Natural killer cell (primary cell): ENCODE data around the gene MYBPC3. TPM values are rescaled to one million over a fixed set of nuclear protein-coding genes. Genes with fewer than 3 reads are reported as not detected.

Experiments
- ATAC-seq, 3 donors: fragments of 150-1000 bp in 2 of 3; fragments of 200-7000 bp in 1 of 3; cut with Tn5 transposase; 1 replicate in 1 of 3; 2 replicates in 2 of 3; pipeline ENCODE4 v1.10.0; 2021; ENCODE audit warnings: mild to moderate bottlenecking in 2 of 3, moderate library complexity in 2 of 3
- DNase-seq, 2 donors: peaks; one replicate each; pipeline versions ENCODE4 v3.0.0 to v3.0.0-alpha.2; 2013 to 2021; ENCODE audit warnings: mixed read lengths in 1 of 2
- H3K27ac ChIP-seq: one replicate; pipeline ENCODE4 v1.5.1; 2013; ENCODE audit warnings: mild to moderate bottlenecking, low read length
- H3K27me3 ChIP-seq: one replicate; pipeline ENCODE4 v1.6.1; 2013; ENCODE audit warnings: low read length; ENCODE audit not compliant: control insufficient read depth, insufficient read depth
- H3K36me3 ChIP-seq: one replicate; pipeline ENCODE4 v1.6.1; 2013; ENCODE audit warnings: low read length; ENCODE audit not compliant: control insufficient read depth, insufficient read depth
- H3K4me1 ChIP-seq: one replicate; pipeline ENCODE4 v1.6.1; 2013; ENCODE audit warnings: low read length; ENCODE audit not compliant: control insufficient read depth, insufficient read depth
- H3K4me3 ChIP-seq: one replicate; pipeline ENCODE4 v1.5.1; 2013; ENCODE audit warnings: low read length
- H3K9me3 ChIP-seq: one replicate; pipeline ENCODE4 v1.6.1; 2013; ENCODE audit warnings: low read length; ENCODE audit not compliant: control insufficient read depth, insufficient read depth
- H3K27ac Mint-ChIP-seq, 2 donors: one replicate each; pipeline ENCODE4 v1.8.0; 2022; ENCODE audit warnings: mild to moderate bottlenecking in 2 of 2, mixed read lengths in 2 of 2, moderate library complexity in 1 of 2
- H3K27me3 Mint-ChIP-seq, 2 donors: one replicate each; pipeline ENCODE4 v1.8.0; 2022; ENCODE audit warnings: low read depth in 2 of 2, mixed read lengths in 2 of 2
- H3K36me3 Mint-ChIP-seq: one replicate; pipeline ENCODE4 v1.8.0; 2022; ENCODE audit warnings: mixed read lengths
- H3K4me1 Mint-ChIP-seq, 2 donors: one replicate each; pipeline ENCODE4 v1.8.0; 2022; ENCODE audit warnings: mixed read lengths in 2 of 2
- H3K4me3 Mint-ChIP-seq: one replicate; pipeline ENCODE4 v1.8.0; 2022; ENCODE audit warnings: mild to moderate bottlenecking, moderate library complexity, mixed read lengths
- H3K9me3 Mint-ChIP-seq, 2 donors: one replicate each; pipeline ENCODE4 v1.8.0; 2022; ENCODE audit warnings: mixed read lengths in 2 of 2
- CTCF ChIP-seq: fragments of 200-600 bp; IDR thresholded peaks from one replicate; pipeline ENCODE4 v1.8.0; 2022; ENCODE audit warnings: antibody characterized with exemption
- WGBS: methylation state at CpG from one replicate; pipeline ENCODE4 v1.1.7; 2013; ENCODE audit warnings: missing lambda C conversion rate; ENCODE audit not compliant: insufficient coverage; 5-methylcytosine and 5-hydroxymethylcytosine counted together
- intact Hi-C: fragments of 100-400 bp; cut with micrococcal nuclease; formaldehyde crosslinking; loops from one replicate; pipeline ENCODE4 v1.14.2; 2022
- total RNA-seq, 4 donors: library from RNA; stranded (reverse); fragments of 120-200 nt in 1 of 4; gene quantifications; one replicate each; pipeline versions ENCODE4 v1.2.3 to v1.2.4, GENCODE V29; 2013 to 2022

Gene MYBPC3
- total RNA-seq, 3 donors from 2014 or later (not counting 1 experiment from before 2014, with no cell fraction given): 0.45 to 0.53 TPM; not detected in 1

GRCh38 chr11:47282462-47282861 lies 70.0 kb downstream of the MYBPC3 start:
- Histone ChIP-seq H3K27ac (no peak overlapping the region), H3K4me3 (no peak overlapping the region), H3K27me3 (no peaks in the 10 kb centered on the region), H3K4me1 (no peaks in the 10 kb centered on the region), H3K9me3 (no peaks in the 10 kb centered on the region), H3K36me3 (peaks cover 90% of the 10 kb centered on the region)
- H3K27me3 Mint-ChIP-seq: no peaks in the 10 kb centered on the region
- H3K27ac Mint-ChIP-seq: no peak overlapping the region
- no peaks in the 10 kb centered on the region for H3K9me3 Mint-ChIP-seq
- DNase-seq (no peak), ATAC-seq (no peak)
- no peak overlapping the region for H3K4me3 Mint-ChIP-seq
- intact Hi-C loops: no loop called here
- H3K4me1 Mint-ChIP-seq: peaks cover 0 to 4% of the 10 kb centered on the region in 2 donors
- TF ChIP-seq CTCF: no peak
- peaks cover 45% of the 10 kb centered on the region for H3K36me3 Mint-ChIP-seq
- WGBS: 98% methylated on average over 7 of the region's 7 CpGs

Other genes with a start within 250 kb of the MYBPC3 start
- gene ARFGAP2, start 175.8 kb downstream of the MYBPC3 start, total RNA-seq: 100 to 1,000 TPM; 199 to 236 (median 228) TPM
- gene PACSIN3, start 166.3 kb downstream of the MYBPC3 start, total RNA-seq: 1 to 10 TPM in 1 of 3 donors, not detected in 2; 1.3 TPM
- gene DDB2, start 137.7 kb downstream of the MYBPC3 start, total RNA-seq: 10 to 100 TPM; 66.0 to 75.4 (median 67.8) TPM
- gene ACP2, start 103.9 kb downstream of the MYBPC3 start, total RNA-seq: 10 to 100 TPM; 15.5 to 21.9 (median 16.8) TPM
- gene NR1H3, start 94.7 kb downstream of the MYBPC3 start, total RNA-seq: 10 to 100 TPM; 11.3 to 26.0 (median 13.5) TPM
- 100 to 1,000 TPM; 333 to 383 (median 335) TPM for gene MADD, start 82.6 kb downstream of the MYBPC3 start, total RNA-seq
- 10 to 100 TPM; 15.0 to 65.4 (median 55.4) TPM for gene SPI1, start 25.8 kb upstream of the MYBPC3 start, total RNA-seq
- gene SLC39A13, start 55.9 kb upstream of the MYBPC3 start, total RNA-seq: 10 to 100 TPM; 29.1 to 34.7 (median 32.6) TPM
- 10 to 100 TPM; 74.0 to 85.9 (median 77.7) TPM for gene PSMC3, start 73.7 kb upstream of the MYBPC3 start, total RNA-seq
- 1 to 10 TPM; 1.6 to 2.2 (median 1.7) TPM for gene RAPSN, start 96.4 kb upstream of the MYBPC3 start, total RNA-seq
- 100 to 1,000 TPM; 128 to 168 (median 162) TPM for gene CELF1, start 200.4 kb upstream of the MYBPC3 start, total RNA-seq
- gene PTPMT1, start 212.9 kb upstream of the MYBPC3 start, total RNA-seq: 10 to 100 TPM; 19.4 to 28.6 (median 20.4) TPM
- gene KBTBD4, start 226.3 kb upstream of the MYBPC3 start, total RNA-seq: 10 to 100 TPM; 17.7 to 24.1 (median 20.9) TPM
- gene NDUFS3, start 226.4 kb upstream of the MYBPC3 start, total RNA-seq: 100 to 1,000 TPM; 114 to 138 (median 115) TPM
- under 1 TPM in 1 of 3 donors, not detected in 2; 0.25 TPM for gene FAM180B, start 234.0 kb upstream of the MYBPC3 start, total RNA-seq
- 1 to 10 TPM in 2 of 3 donors, under 1 TPM in 1; 0.78 to 2.0 (median 1.3) TPM for gene C1QTNF4, start 241.7 kb upstream of the MYBPC3 start, total RNA-seq